NOMO-1 treated with DMSO at 0.1 percent for 48 hours (cell line): ENCODE results near the gene HEPACAM2.
A peak's percentile ranks its signal among the peaks of the same experiment; 100 is the strongest.

Experiments used
- DNase-seq: peaks from one replicate; lab custom pipeline; 2025; ENCODE audit not compliant: unreplicated experiment; lab: John Stamatoyannopoulos, UW

HEPACAM2 gene

GRCh38 chr7:93203496-93203895 is 22.8 kb downstream of the HEPACAM2 start:
- no peak for DNase-seq

GRCh38 chr7:93202594-93203250 is 23.5 kb downstream of the HEPACAM2 start:
- DNase-seq, result peak; percentile 18

DNA sequence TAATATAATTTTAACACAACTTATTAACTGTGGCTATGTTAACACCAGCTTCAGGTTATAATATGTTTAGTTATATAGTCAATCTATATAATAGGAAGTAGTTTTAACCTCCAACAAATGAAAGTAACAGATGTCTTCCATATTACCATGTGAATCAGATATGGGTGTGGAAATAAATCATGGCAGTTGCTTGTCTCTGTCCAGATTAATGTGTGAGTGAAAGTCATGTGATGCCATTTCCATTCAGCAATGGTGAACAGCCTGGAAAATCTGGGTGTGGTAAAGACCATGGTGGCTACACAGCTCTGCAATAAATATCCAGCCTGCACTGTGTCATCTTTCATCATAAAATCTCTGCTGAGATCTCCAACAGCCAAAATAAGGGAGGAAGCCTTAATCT is 27.8 kb downstream of the HEPACAM2 start:
- peak; percentile 51 for DNase-seq

DNA sequence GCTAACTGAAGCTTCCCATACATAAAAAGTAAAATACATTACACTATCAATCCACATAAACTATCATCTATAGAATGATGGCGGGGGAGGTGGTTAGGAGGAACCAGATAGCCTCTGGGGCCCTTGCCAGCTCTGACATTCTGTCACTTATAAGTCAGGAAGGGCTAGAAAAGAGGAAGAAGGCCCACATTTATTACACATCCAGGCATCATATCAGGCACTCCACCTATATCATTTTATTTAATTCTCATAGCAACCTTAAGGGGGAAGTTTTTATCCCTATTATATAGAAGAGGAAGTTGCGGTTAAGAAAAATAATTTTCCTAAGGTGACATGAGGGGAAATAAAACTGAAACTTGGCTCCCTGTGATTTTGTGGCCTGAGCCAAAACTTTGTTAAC is 29.9 kb downstream of the HEPACAM2 start:
- peak; percentile 100 for DNase-seq

GRCh38 chr7:93194386-93194785 is 31.9 kb downstream of the HEPACAM2 start:
- peak; percentile 82 for DNase-seq

- peak; percentile 86 for DNase-seq
These were observed 37.2 kb downstream of the HEPACAM2 start for GRCh38 chr7:93188870-93189634.

GRCh38 chr7:93185303-93186027 is 40.8 kb downstream of the HEPACAM2 start:
- DNase-seq, result peak; percentile 39

GRCh38 chr7:93179173-93179572 is 47.1 kb downstream of the HEPACAM2 start:
- DNase-seq, result no peak

- peak; percentile 77 for DNase-seq
These were observed 48.1 kb downstream of the HEPACAM2 start for GRCh38 chr7:93178213-93178612.

DNA sequence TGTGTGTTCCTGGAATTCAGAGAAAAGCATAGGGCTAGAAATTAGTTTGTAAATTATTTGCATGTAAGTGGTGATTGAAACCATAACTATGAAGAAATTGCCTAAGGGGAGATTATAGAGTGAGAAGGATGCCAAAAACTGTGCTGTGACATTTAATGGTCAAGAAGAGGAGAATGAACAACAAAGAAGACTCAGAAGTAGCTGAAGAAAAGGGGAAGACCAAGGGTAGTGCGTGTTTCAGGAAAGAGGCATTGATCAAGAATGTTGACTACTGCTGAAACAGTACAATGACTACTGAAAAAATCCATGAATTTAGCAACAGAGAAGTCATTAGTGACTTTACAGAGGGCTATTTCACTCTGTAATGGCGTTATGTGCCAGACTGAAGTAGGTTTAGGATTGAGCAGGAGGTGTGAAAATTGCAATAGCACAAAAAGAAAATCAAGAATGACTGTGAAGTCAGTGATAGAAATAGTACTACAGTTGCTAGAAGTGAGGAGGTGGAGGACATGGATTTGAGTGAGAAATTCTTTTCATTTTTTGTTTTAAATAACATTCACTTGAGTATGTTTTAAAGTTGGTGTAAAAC is 49.2 kb downstream of the HEPACAM2 start:
- DNase-seq, result peak; percentile 78

DNA sequence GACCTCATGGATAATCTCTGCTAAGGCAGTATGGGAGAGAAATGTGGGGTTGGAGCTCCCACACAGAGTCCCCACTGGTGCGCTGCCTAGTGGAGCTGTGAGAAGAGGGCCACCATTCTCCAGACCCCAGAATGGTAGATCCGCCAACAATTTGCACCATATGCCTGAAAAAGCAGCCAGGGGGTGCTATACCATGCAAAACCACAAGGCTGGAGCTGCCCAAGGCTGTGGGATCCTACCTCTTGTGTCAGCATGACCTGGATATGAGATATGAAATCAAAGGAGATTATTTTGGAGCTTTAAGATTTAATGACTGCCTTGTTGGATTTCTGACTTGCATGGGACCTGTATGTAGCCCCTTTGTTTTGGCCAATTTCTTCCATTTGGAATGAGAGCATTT is 51.0 kb downstream of the HEPACAM2 start:
- DNase-seq, result no peak

DNA sequence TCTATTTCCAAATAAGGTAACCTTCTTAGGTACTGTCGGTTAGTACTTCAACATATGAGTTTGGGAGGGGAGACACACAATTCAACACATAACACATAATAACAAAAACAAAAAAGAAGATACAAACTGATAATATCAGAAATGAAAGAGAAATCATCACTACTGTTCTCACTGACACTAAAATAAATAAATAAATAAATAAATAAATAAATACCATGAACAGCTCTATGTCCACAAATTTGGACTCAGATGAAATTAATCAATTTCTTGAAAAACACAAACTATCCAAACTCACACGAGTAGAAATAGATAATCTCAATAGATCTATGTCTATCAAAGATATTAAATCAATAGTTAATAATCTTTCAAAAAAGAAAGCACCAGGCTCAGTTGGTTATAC is 53.6 kb downstream of the HEPACAM2 start:
- no peak for DNase-seq

DNA sequence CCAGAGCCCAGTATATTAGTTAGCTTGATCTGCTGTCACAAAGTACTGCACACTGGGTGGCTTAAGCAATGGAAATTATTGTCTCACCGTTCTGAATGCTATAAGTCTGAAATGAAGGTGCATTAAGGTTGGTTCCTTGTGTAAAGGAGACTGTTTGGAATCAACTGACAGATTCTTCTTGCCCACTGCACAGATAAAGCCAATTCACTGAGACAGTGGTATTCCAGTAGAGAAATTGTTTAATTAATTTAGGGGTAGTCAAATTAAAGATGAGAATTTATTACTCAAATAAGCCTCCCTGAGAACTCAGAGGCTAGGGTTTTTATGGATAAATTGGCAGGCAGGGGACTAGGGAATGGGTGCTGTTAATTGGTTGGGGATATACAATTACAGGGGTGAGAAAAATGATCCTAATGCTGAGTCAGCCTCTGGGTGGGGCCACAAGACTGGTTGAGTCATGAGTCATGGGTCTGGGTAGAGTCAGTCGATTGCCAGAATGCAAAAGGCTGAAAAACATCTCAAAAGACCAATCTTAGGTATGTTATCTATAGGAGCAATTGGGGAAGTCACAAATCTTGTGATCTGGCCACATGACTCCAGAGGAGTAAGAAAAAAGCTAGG is 54.6 kb downstream of the HEPACAM2 start:
- no peak for DNase-seq

DNA sequence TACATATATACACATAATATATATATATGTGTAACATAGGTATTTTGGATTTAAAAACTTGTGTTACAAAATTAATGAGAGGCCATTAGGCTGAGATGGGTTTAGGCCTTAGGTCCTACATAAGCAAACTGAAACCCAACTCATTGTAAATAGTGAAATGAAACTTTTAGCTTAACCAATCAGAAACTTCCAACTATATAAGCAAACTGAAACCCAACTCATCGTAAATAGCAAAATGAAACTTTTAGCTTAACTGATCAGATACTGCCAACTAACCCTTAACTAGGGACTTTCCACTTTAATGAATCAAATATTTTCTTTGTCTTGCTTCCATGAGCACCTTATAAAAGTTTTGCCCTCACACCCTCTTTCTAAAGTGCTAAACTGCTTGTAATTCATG is 60.8 kb downstream of the HEPACAM2 start:
- peak; percentile 93 for DNase-seq

DNA sequence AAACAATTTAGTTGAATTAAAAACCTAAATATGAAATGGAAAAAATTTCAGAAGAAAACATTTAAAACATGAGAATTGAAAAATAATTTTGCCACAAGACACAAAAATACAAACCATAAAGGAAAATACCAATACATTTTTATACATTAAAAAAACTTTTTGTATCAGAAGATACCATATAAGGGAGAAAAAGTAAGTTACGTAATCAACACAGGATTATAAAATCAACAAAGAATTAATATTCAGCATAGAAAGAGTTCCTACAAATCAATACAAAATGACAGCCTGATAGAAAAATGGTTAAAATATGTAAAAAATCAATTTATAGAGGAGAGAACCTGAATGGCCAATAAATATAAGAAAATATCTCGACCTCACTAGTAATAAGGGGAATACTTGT is 61.5 kb downstream of the HEPACAM2 start:
- DNase-seq, result no peak

DNA sequence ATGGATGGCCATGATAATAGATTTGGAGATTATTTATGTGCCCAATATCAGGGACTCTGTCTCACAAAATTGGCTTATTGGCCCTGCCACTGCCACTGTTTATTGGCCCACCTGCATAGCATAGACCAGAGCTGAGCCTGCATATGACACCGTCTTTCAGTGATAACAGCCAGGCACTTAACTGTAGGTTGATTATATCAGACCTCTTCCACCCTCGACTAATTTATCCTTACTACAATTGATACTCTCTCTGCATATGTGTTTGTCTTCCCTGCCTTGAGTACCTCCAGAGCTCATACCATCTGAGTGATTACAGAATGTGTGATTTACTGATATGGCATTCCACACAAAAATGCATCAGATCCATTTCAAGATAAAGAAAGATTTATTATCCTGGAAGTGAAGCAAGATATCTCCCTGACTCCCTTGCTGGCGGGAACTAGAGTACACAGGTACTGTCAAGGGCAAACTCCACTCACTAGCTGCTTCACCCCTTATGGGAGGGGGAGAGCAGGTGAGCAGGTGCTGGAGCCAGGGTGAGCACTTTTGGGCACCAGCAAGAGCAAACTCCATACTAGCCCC is 65.0 kb downstream of the HEPACAM2 start:
- no peak for DNase-seq

- DNase-seq, result no peak
These were observed 65.9 kb downstream of the HEPACAM2 start for GRCh38 chr7:93160410-93160809.

DNA sequence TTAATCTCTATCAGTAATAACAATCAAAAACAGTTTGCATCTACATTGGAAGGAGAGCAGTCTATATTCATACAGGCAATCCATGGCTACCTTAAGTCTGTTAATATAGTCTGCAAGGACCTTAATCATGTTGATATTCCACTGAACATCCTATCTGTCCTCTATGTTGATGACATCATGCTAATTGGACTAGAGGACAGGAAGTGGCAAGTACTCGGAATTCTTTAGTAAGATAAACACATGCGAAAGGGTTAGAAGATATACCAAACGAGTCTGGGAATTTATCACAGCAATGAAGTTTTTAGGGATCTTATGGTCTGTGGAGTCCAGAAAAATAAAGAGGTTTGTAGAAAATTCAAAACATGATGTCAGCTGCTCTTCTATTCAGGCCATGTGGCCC is 66.8 kb downstream of the HEPACAM2 start:
- DNase-seq, result no peak

- no peak for DNase-seq
These were observed 69.4 kb downstream of the HEPACAM2 start for GRCh38 chr7:93156884-93157283.

DNA sequence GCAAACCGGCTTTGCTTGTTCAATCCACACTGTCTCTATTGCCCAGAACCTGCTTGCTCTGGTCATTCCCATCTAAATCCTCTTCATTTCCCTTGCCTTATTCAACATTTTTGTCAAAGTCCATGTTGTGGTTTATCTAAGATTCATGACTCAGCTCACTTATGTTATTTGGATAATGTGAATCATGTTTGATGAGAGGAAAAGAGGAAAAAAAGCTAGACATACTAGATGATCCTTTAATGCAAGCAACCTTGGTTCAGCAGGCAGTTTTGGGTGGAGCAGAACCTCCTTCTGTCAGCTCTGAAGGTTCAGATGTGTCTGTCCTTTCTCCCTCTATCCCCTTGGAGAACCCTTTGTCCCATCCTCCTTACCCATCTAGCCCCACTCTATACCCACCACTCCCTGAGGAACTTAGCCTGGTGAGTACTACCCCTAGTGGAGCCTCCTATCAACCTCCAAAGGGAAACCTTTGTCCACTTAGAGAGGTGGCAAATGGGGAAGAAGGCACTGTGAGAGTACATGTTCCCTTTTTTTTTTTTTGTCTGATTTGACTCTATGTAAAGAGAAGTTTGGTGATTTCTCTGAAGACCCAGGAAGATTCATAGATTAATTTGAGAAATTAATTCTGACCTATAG is 76.0 kb downstream of the HEPACAM2 start:
- peak; percentile 81 for DNase-seq
